ENCODE data around the gene AMBRA1.

Gene AMBRA1

DNA sequence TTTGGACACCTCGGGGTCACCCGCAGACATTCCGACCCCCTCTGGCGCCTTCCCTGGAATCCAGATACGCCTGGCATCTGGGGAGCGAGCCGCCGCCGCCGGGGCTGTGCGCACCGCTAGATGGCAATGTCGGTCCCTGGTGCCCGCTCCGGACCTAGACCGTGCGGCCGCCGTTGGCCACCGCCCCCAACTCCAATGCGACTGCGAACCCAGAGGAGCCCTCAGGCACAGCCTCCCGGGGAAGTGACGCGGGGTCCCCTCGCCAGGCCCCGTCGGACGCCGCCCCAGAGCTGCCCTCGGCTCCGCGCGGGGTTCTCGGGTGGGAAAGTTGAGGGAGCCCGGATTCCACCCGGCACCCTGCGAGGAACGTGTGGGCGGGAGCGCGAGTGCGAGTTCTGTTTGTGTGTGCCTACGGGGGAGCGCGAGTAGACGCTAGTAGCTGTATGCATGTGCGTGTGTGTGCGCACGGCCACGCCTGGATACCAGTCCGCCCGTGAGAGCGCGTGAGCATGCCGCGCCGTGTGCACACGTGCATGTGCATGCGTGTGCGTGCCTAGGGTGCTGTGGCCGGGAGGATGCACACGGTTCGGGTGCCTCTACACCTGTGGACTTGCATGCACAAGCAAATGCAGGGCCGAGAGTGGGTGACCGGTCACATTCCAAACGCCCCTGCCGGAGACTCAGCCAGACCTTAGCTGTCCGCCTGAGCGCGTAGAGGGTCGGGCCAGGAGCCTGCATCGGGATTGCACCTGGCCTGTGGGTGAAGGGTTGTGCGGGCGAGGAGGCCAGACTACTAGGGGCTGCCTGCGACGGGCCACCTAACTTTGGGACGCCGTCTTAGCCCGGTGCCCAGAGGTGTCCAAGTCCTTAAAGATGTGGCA lies 204.1 kb downstream of the AMBRA1 start:
- H3K36me3 ChIP-seq (ENCODE audit: insufficient read depth, low read length) = no peaks in the 10 kb centered on the region
- peak overlapping the region; percentile 65; the same call in 1 of the 2 replicates for H3K9ac ChIP-seq (ENCODE audit: low read depth, low read length)
- peaks cover 15% of the 10 kb centered on the region; the same call in 1 of the 2 replicates for H3K4me1 ChIP-seq (ENCODE audit: insufficient read depth, low read length)
- no peaks in the 10 kb centered on the region; the same call in 1 of the 2 replicates for H3K9me3 ChIP-seq (ENCODE audit: control insufficient read depth, insufficient read depth, low read length)

DNA sequence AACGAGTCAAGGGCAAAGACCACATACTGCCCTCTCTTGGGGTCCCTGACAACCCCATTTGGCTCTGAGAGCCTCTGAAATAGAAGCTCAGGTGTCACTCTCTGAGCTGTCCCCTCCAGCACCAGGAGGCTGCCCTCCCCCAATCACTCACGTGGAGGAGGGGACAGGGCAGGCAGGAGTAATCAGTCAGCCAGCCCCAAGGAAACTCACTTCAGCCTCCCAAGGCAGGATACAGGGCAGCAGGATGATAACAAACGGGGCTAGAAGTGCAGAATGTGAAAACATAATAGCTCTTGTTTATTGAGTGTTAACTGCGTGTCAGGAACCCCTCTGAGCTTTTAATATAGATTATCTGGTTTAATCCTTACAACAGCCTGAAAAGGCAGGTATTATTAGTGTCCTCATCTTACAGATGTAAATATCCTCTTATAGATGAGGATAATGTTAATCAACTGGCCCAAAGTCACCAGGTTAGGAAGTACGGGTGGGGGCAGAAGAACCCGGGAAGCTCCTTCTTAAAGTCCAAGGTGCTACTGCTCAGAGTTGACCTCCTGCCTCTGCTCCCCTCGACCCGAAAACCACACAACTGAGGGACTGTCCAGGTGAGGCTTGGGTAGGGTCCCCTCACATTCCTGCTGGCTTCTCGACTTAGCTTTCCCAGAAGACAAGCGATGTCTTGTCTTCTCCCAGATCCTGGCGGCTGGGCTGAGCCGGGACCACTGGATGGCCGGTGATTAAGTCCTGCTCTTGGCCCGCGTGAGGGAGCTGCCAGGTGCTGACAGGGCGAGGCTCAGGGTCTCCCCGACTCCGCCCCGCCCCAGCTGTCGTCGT lies 205.0 kb downstream of the AMBRA1 start:
- no peak overlapping the region; the same call in 1 of the 2 replicates for H3K9ac ChIP-seq (ENCODE audit: low read depth, low read length)
- no peaks in the 10 kb centered on the region for H3K36me3 ChIP-seq (ENCODE audit: insufficient read depth, low read length)
- H3K9me3 ChIP-seq (ENCODE audit: control insufficient read depth, insufficient read depth, low read length) = no peaks in the 10 kb centered on the region; the same call in 1 of the 2 replicates
- peaks cover 16% of the 10 kb centered on the region; the same call in 1 of the 2 replicates for H3K4me1 ChIP-seq (ENCODE audit: insufficient read depth, low read length)

DNA sequence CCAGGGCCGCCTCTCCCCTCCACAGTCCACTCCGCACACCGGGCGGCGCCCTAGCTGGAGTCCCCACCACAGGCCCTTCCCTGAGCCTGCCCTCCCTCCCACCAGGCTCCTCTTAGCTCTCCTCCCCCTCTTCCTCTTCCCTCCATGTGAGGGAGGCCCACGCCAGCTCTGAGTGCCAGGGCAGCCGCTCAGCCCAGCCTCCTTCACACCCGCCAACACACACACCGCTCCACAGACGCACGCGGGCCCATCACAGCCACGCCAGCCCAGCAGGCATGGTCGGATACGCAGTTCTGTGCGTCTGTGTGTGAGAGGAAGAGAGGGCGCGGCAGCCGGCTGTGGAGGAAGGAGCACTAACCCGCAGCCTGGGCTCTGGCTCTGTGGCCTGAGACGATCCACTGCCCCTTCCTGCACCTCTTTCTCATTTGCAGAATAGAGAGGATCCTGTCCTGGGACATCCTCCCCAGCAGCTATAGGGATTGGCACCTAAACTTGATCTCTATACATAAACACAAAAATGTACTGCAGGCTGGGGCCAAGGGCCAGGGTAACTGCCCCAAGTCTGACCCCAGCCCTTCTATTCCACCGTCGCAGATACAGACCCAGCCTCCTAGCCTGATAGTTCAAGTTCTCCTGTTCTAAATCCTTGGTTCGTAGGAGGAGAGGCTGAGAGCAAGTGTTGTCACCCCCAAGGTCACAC lies 205.8 kb downstream of the AMBRA1 start:
- Histone ChIP-seq H3K4me1 (ENCODE audit: insufficient read depth, low read length) (peaks cover 17% of the 10 kb centered on the region), H3K9ac (ENCODE audit: low read depth, low read length) (peak overlapping the region; percentile 11; the same call in 1 of the 2 replicates), H3K36me3 (ENCODE audit: insufficient read depth, low read length) (no peaks in the 10 kb centered on the region), H3K9me3 (ENCODE audit: control insufficient read depth, insufficient read depth, low read length) (no peaks in the 10 kb centered on the region; the same call in 1 of the 2 replicates)

DNA sequence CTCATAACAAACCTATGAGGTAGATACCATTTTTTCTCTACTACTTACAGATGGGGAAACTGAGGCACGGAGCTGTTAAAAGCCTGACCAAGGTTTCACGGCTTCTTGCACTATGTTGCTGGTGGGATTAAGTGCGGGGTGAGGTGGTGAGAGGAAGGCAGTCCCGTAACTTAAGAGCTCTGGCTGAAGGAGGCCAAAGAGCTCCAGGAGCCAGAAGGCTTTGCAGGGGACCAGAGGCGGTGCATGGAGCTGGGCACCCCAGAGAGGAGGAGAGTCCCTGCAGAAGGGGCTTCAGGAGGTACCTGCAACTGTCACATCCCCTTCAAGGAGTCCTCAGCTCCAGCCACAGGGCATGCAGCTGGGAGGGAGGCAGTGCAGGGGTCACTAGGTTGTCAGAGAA lies 206.4 kb downstream of the AMBRA1 start:
- Histone ChIP-seq H3K36me3 (ENCODE audit: insufficient read depth, low read length) (no peaks in the 10 kb centered on the region), H3K9me3 (ENCODE audit: control insufficient read depth, insufficient read depth, low read length) (no peaks in the 10 kb centered on the region), H3K4me1 (ENCODE audit: insufficient read depth, low read length) (peaks cover 21% of the 10 kb centered on the region), H3K9ac (ENCODE audit: low read depth, low read length) (no peak overlapping the region)

DNA sequence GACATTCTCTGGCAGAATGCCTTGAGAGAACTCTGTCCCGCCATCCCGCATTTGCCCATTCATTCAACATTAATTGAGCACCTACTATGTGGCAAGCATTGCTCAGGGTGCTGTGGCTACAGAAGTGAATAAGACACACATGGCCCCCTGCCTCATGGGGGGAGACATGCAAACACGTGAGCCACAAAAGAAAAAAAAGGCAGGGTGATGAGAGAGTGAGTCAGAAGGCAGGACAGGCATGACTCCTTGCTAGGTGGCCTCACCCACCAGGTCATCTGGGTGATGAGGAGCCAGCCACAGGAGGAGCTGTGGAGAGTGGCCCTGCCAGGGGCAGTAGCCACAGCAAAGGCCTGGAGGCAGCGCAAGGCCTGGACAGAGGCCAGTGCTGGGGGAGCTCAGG lies 207.1 kb downstream of the AMBRA1 start:
- Histone ChIP-seq H3K36me3 (ENCODE audit: insufficient read depth, low read length) (no peaks in the 10 kb centered on the region), H3K9me3 (ENCODE audit: control insufficient read depth, insufficient read depth, low read length) (no peaks in the 10 kb centered on the region), H3K4me1 (ENCODE audit: insufficient read depth, low read length) (peaks cover 21% of the 10 kb centered on the region), H3K9ac (ENCODE audit: low read depth, low read length) (no peak overlapping the region)

DNA sequence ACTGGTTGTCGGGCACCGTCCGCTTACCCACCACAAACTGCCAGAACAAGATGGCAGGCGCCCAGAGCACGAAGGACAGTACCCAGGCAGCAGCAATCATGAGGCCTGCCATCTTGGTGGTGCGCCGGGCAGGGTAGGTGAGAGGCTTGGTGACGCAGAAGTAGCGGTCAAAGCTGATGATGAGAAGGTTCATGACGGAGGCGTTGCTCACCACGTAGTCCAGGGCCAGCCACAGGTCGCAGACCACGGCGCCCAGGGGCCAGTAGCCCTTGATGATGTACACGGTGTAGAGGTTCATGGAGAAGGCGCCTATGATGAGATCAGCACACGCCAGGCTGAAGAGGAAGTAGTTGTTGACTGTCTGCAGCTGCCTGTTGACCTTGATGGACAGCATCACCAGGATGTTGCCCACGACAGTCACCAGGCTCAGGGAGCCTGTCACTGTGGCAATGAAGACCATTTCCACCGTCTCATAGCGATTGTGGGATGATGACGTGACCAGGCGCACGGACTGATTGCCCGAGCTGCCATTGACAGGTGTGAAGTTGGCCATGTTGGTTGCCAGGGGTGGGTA lies 207.7 kb downstream of the AMBRA1 start:
- Histone ChIP-seq H3K4me1 (ENCODE audit: insufficient read depth, low read length) (peaks cover 21% of the 10 kb centered on the region), H3K9me3 (ENCODE audit: control insufficient read depth, insufficient read depth, low read length) (no peaks in the 10 kb centered on the region), H3K36me3 (ENCODE audit: insufficient read depth, low read length) (no peaks in the 10 kb centered on the region)

DNA sequence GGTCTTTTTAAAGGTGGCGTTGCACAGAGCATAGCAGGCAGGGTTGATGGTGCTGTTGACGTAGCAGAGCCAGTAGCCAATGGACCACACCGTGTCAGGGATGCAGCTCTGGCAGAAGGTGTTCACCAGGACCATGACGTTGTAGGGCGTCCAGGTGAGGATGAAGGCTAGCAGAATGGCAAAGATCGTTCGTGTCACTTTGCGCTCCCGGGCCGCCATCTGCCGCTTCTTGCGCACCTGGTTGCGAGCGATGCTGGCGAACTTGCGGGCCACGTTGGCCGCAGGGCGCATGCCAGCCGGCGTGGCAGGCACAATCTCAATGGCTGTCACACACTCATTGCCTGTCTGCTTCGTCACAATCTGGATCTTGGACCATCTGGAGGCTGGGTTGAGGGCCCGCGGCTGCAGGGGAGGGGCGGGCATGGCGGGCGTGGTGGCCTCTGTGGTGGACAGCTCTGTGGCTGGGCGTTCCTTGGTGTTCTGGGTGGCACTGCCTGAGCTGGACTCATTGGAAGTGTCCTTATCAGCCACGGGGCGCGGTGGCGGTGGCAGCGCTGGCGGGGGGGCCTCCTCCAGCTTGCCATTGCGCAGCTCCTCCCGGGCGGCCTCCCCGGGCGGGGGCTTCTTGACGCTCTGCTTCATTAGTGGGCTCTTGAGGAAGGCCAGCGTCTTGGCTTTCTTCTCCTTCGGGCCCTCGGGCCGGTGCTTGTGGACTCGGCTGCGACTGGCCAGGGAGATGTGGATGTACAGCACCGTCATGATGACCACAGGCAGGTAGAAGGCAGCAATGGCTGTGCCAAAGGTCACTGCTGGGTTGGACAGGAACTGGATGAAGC lies 208.4 kb downstream of the AMBRA1 start:
- H3K4me1 ChIP-seq (ENCODE audit: insufficient read depth, low read length) = peaks cover 21% of the 10 kb centered on the region
- H3K36me3 ChIP-seq (ENCODE audit: insufficient read depth, low read length) = no peaks in the 10 kb centered on the region
- no peak overlapping the region for H3K9ac ChIP-seq (ENCODE audit: low read depth, low read length)
- no peaks in the 10 kb centered on the region for H3K9me3 ChIP-seq (ENCODE audit: control insufficient read depth, insufficient read depth, low read length)

More for the DNA sequence above, 207.7 kb downstream of the AMBRA1 start:
- no peak overlapping the region for H3K9ac ChIP-seq (ENCODE audit: low read depth, low read length)

DNA sequence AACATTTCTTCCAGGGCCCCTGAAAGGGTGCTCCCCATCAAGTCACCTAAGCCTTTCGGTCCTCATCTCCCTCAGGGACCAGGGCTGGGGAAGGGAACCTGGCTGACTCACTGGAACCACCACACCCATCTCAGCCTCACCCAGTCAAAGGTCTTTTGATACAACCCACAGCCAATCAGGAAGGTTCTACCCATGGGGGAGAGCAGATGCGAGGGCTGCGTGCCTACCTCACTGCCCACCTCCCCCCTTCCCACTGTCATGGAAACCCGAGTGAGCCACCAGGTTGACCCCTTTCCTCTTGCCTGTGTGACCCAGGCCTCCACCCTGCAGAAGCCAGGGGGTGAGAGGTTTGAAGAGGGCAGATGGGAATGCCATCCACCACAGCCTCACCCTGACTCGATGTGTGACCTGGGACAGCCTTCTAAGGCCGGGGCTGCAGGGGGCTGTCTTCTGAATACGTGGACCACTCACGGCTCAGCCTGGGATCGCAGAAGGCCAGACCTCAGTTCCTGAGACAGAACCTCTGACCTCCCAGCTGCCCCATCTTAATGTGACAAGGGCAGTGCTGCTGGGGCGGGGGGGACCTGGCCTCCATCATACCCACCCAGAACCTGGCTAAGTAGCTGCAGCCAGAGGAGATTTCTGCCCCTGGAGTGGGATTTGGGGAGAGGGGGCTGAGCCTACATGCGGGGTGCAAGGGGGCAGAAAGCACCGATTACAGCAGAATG lies 209.7 kb downstream of the AMBRA1 start:
- Histone ChIP-seq H3K36me3 (ENCODE audit: insufficient read depth, low read length) (no peaks in the 10 kb centered on the region), H3K9ac (ENCODE audit: low read depth, low read length) (no peak overlapping the region), H3K9me3 (ENCODE audit: control insufficient read depth, insufficient read depth, low read length) (no peaks in the 10 kb centered on the region), H3K4me1 (ENCODE audit: insufficient read depth, low read length) (peaks cover 23% of the 10 kb centered on the region)

DNA sequence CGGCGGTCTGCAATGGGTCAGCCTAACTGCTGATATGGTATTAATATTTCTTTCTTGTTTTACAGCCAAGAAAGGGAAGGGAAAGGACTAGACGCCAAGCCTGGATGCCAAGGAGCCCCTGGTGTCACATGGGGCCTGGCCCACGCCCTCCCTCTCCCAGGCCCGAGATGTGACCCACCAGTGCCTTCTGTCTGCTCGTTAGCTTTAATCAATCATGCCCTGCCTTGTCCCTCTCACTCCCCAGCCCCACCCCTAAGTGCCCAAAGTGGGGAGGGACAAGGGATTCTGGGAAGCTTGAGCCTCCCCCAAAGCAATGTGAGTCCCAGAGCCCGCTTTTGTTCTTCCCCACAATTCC lies 210.4 kb downstream of the AMBRA1 start:
- Histone ChIP-seq H3K9me3 (ENCODE audit: control insufficient read depth, insufficient read depth, low read length) (no peaks in the 10 kb centered on the region), H3K4me1 (ENCODE audit: insufficient read depth, low read length) (peaks cover 23% of the 10 kb centered on the region), H3K9ac (ENCODE audit: low read depth, low read length) (no peak overlapping the region), H3K36me3 (ENCODE audit: insufficient read depth, low read length) (no peaks in the 10 kb centered on the region)

DNA sequence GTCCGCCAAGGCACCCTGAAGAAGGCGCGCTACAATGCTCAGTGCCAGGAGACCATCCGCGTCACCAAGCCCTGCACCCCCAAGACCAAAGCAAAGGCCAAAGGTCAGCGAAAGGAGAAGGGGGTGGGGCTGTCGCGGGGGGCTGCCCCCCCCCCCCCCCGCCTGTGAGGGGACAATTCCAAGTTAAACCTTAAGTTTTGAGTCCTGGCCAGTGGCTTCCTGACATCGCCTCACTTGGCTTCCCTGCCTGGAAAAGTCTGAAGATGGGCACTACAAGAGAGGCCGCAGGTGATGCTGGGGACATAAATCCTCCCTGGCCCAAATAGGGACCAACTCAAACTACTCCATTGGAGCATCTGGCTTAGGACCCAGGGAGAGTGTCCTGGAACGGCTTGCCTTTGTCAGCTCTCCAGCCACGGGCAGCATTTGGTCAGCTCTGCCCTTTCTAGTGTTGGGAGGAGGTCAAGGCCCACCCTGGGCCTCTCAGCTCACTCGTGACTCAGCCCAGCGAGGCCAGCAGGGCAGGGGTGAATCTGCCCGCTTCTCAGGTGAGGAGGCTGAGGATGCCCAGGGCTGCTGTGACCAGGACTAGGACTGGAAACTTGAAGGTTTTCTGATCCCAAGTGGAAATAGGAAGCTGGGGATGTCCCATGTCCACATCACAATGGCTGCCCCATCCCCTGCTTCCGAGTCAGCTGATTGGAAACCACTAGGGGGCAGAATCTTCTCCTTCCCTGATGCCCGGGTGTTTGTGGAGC lies 211.0 kb downstream of the AMBRA1 start:
- peak overlapping the region; percentile 91 for H3K9ac ChIP-seq (ENCODE audit: low read depth, low read length)
- H3K9me3 ChIP-seq (ENCODE audit: control insufficient read depth, insufficient read depth, low read length) = no peaks in the 10 kb centered on the region
- H3K4me1 ChIP-seq (ENCODE audit: insufficient read depth, low read length) = peaks cover 21% of the 10 kb centered on the region
- H3K36me3 ChIP-seq (ENCODE audit: insufficient read depth, low read length) = peaks cover under 1% of the 10 kb centered on the region; the same call in 1 of the 2 replicates

DNA sequence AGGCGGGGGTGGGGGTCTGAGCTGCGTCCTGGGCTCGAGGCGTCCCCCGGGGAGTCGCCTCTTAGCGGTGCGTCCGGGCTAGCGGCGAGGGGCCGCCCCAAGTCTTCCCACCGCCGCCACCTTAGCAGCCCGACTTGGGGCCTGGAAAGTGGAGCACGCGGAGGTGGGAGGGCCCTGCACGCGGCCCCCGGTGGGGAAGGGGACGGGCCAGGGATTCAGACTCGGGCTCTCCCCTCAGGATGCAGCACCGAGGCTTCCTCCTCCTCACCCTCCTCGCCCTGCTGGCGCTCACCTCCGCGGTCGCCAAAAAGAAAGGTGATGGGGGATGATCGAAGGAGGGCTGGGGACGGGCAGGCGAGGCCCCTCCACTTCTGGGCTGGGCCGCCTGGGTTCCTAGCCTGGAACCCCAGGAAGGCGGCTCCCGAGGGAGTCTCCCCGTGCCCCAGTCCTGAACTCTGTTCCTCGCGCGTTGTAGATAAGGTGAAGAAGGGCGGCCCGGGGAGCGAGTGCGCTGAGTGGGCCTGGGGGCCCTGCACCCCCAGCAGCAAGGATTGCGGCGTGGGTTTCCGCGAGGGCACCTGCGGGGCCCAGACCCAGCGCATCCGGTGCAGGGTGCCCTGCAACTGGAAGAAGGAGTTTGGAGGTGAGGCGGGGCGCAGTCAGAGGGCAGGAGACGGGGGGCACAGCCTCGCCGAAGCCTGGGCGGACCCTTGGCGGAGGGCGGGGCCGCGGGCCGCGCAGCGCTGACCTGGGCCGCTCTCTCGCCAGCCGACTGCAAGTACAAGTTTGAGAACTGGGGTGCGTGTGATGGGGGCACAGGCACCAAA lies 211.8 kb downstream of the AMBRA1 start:
- Histone ChIP-seq H3K9me3 (ENCODE audit: control insufficient read depth, insufficient read depth, low read length) (no peaks in the 10 kb centered on the region), H3K9ac (ENCODE audit: low read depth, low read length) (peak overlapping the region; percentile 91), H3K36me3 (ENCODE audit: insufficient read depth, low read length) (peaks cover 4% of the 10 kb centered on the region), H3K4me1 (ENCODE audit: insufficient read depth, low read length) (peaks cover 17% of the 10 kb centered on the region)
